ENCODE results near the gene LNX1. TPM values are rescaled to one million over a fixed set of nuclear protein-coding genes. Genes with fewer than 3 reads are reported as not detected.

Gene LNX1
- total RNA-seq, 2 experiments from 2014 or later, result not detected

GRCh38 chr4:53547983-53548382, 43.3 kb downstream of the LNX1 start:
- DNase-seq (ENCODE audit: low spot score), result no peak
- Histone ChIP-seq H3K9me2 (ENCODE audit: insufficient read depth, low read length) (no peaks in the 10 kb centered on the region), H3K4me2 (ENCODE audit: low read length) (no peak overlapping the region), H3K36me3 (ENCODE audit: insufficient read depth, low read length) (no peaks in the 10 kb centered on the region), H3K27ac (ENCODE audit: low read depth, low read length, poor library complexity, severe bottlenecking) (no peak overlapping the region), H2AFZ (ENCODE audit: low read length) (no peak overlapping the region), H3K4me1 (ENCODE audit: insufficient read depth, low read length, poor library complexity, severe bottlenecking) (no peaks in the 10 kb centered on the region), H3K4me3 (ENCODE audit: low read depth, low read length, poor library complexity, severe bottlenecking) (no peak overlapping the region), H4K20me1 (ENCODE audit: insufficient read depth, low read length) (no peaks in the 10 kb centered on the region), H3K9me3 (ENCODE audit: low read length) (no peaks in the 10 kb centered on the region), H3K79me2 (ENCODE audit: insufficient read depth, low read depth, low read length) (no peaks in the 10 kb centered on the region)
- no peak for TF ChIP-seq EZH2phosphoT487 (IDR thresholded peaks at IDR 0.05; ENCODE audit: borderline replicate concordance, low read depth, low read length)
- TF ChIP-seq CTCF (conservative IDR thresholded peaks at IDR 0.05; ENCODE audit: low read length), result no peak
- ChIA-PET CTCF (ENCODE audit: unreplicated experiment) (no interaction called here), POLR2A (no interaction called here)
- BruUV-seq (replicated peaks), result no TSS peak
- intact Hi-C loops (cut with micrococcal nuclease; ENCODE audit: unreplicated experiment), result no loop called here

GRCh38 chr4:53545942-53546581, 45.2 kb downstream of the LNX1 start:
- CTCF ChIA-PET (ENCODE audit: unreplicated experiment), result no interaction called here

More at GRCh38 chr4:53545942-53546581, 45.2 kb downstream of the LNX1 start:
- no peaks in the 10 kb centered on the region for H3K9me3 ChIP-seq (ENCODE audit: low read length)
- DNase-seq (ENCODE audit: low spot score), result no peak
- no peak overlapping the region for H2AFZ ChIP-seq (ENCODE audit: low read length)
- no peaks in the 10 kb centered on the region for H4K20me1 ChIP-seq (ENCODE audit: insufficient read depth, low read length)
- POLR2A ChIA-PET, result interaction anchor here (0.6 to 0.7 kb wide), 2 partner anchors 12 to 976 kb away, joined by 3 read pairs; no protein-coding TSS in a partner anchor
- no peak overlapping the region for H3K4me2 ChIP-seq (ENCODE audit: low read length)
- no peak overlapping the region for H3K4me3 ChIP-seq (ENCODE audit: low read depth, low read length, poor library complexity, severe bottlenecking)
- no TSS peak for BruUV-seq (replicated peaks)
- H3K4me1 ChIP-seq (ENCODE audit: insufficient read depth, low read length, poor library complexity, severe bottlenecking), result no peaks in the 10 kb centered on the region
- TF ChIP-seq EZH2phosphoT487 (IDR thresholded peaks at IDR 0.05; ENCODE audit: borderline replicate concordance, low read depth, low read length) (no peak), CTCF (conservative IDR thresholded peaks at IDR 0.05; ENCODE audit: low read length) (no peak)
- no peaks in the 10 kb centered on the region for H3K79me2 ChIP-seq (ENCODE audit: insufficient read depth, low read depth, low read length)
- intact Hi-C loops (cut with micrococcal nuclease; ENCODE audit: unreplicated experiment), result no loop called here
- H3K27ac ChIP-seq (ENCODE audit: low read depth, low read length, poor library complexity, severe bottlenecking), result no peak overlapping the region
- no peaks in the 10 kb centered on the region for H3K36me3 ChIP-seq (ENCODE audit: insufficient read depth, low read length)
- no peaks in the 10 kb centered on the region for H3K9me2 ChIP-seq (ENCODE audit: insufficient read depth, low read length)

Measured in OCI-LY7 (cell line).